ENCODE data around the gene PANK4.
"Not testable (repeated sequence)": the region's sequence is repeated elsewhere in the genome, so short reads cannot be mapped to it uniquely, and the experiment has no call there.

Gene PANK4

DNA sequence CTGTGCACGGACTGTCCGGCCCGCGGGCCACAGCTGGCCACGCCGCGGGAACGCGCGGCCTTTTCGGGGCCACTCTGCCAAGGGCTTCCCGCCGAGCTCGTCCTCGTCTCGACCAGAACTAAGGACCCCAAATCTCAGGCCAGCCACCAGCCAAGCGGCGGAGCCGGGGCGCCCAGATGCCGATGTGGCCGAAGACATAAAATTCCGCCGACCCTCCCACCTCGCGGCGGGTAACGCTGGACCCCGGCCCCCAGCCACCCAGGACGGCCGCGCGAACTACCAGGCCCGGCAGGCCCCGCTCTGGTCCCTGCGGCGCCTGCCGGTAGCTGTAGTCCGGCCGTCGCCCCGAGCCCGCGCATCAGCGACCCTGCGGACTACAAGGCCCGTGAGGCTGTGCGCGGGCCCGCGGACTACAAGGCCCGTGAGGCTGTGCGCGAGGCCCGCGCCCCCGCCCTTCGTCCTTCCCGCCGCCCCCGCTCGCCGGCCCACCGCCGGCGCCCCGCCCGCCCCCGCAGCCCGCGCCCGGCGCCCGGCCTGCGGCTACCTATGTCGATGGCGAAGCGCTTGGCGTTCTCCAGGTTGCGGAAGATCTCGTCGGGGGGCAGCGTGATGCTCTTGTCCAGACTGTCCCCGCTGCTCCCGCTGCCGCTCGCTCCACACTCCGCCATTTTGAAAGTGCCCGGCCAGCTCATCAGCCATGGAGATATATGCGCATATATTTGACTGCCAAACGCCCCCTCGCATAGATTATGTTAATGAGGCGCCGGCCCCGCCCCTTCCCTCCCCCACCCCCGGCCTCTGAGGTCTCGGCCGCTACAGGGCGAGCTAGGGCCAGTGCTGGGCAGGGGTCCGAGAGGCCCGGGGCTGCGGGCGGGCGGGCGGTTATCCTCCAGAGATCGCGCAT, at the start of gene PANK4:
TSS of gene PANK4 (minus strand) at position 677 of the 904 bp plus-strand sequence. CDS start at position 668, 9 bp downstream.
- in situ Hi-C loops (cut with MboI; ENCODE audit: low sequenced_read_pairs), result loop anchor here (25.0 kb wide), 1 partner anchor 339 kb away; the partner anchor contains the start of gene FAAP20

DNA sequence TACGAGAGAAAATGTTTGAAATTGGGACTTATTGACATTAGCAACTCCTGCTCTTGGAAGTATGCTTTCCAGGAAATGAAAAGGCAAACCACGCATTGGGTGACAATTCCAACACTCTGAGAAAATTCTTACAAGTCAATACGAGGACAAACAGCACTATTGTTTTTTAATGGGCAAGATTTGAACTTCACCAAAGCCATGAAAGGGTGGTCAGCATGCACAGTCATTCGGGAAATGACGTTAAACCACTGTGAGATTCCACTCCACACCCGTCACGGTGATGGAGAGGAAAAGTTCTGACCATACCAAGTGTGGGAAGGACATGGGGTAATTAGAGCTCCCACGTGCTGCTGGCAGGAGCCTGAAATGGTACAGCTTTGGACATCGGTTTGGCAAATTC, 48.0 kb upstream of the PANK4 start:
- in situ Hi-C loops (cut with MboI; ENCODE audit: low sequenced_read_pairs), result no loop called here

DNA sequence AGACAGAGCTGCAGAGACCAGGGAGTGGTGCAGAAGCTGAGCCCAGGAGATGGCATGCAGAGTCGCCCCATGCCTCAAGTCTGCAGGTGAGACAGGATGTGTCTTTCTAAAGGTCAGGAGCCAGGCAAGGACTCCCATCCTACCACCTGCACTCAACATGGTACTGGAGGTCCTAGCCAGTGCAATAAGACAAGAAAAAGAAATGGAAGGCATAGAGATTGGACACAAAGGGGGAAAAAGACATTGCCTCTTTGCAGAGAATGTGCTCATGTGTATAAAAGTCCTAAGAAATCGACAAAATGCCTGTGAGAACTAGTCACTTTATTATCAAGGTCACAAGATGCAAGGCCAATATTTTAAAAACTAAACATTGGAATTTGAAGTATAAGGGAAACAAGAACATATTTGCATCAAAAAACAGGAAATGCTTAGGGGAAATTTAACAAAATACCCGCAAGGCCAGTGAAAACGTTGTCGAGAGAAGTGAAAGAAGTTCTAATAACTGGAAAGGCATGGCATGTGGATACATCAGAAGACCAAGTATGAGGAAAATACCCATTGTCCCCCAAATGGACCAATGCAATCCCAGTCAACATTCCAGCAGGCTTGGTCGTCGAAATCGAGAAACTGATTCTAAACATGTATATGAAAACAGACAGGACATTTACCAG, 47.0 kb upstream of the PANK4 start:
- in situ Hi-C loops (cut with MboI; ENCODE audit: low sequenced_read_pairs), result no loop called here

DNA sequence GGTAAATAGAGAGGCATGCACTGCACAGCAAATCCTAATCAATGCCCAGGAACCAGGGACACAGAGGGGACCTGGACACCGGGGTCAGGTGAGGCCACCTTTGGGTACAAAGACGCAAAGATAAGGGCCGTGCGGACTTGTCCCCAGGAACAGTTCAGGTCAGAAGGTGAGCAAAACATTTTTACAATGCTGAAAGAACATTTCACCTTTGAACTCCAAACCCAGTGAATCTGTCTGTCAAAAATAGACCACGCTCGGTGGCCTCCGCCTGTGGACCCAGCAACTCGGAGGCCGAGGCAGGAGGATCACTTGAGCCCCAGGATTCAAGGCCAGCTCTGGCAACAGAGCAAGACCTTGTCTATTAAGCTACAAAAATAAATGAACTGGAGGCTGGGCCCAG, 45.0 kb upstream of the PANK4 start:
- in situ Hi-C loops (cut with MboI; ENCODE audit: low sequenced_read_pairs), result no loop called here

DNA sequence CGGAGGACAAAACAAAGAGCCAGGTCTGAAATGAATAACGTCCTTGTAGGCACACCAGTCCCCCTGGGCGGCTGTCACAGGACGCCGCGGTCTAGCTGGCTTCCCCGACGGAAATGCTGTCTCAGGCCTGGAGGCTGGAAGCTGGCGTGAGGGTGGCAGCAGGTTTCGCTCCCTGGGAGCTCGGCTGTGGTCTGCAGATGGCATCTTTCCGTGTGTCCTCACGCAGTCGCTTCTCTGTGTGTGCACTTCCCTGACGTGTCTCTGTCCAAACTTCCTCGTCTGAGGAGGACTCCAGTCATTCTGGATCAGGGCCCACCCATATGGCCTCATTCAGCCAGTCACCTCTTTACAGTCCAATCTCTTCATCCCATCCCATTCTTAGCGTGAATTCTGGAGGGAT, 43.9 kb upstream of the PANK4 start:
- in situ Hi-C loops (cut with MboI; ENCODE audit: low sequenced_read_pairs), result no loop called here

DNA sequence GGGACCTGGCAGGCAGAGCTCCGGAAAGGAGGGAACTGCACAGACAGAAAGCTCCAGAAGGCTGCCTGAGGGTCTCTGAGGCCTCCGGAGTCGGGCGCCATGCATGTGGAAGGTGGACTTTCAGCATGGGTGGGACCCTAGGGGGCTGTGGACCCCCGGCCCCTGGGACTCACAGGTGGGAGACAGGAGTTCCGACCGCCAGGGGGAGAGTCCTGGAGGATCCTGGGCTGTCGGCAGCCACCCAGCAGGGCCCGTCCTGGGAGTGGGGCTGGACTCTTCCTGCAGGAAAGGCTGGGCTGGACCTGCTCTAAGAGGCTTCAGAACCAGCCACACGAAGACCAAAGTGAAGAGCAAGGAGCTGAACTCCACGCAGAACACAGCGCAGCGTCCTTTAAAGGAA, 43.3 kb upstream of the PANK4 start:
- in situ Hi-C loops (cut with MboI; ENCODE audit: low sequenced_read_pairs), result not testable (repeated sequence)

DNA sequence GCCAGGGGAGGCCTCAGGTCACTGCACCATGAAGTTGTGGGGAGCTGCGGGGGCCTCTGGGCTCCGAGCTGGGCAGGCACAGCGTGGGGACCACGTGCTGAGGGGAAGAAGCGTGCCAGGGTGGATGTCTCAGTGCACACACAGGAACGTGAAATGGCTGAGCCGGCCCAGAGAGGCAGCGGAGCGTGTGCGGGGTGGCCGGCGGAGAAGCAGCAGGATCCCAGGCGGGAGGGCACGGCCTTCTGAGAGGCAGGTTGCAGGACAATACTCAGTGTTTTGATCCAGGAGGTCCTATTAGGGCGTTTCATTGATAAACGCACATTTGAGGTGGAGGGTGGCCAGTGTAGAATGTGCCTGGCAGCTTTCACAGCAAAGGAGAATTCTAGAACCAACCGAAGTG, 42.7 kb upstream of the PANK4 start:
- in situ Hi-C loops (cut with MboI; ENCODE audit: low sequenced_read_pairs), result no loop called here

- in situ Hi-C loops (cut with MboI; ENCODE audit: low sequenced_read_pairs), result not testable (repeated sequence)
Measured at GRCh38 chr1:2568187-2568816, 41.9 kb upstream of the PANK4 start.

- in situ Hi-C loops (cut with MboI; ENCODE audit: low sequenced_read_pairs), result no loop called here
Measured at GRCh38 chr1:2567083-2567679, 40.8 kb upstream of the PANK4 start.

- in situ Hi-C loops (cut with MboI; ENCODE audit: low sequenced_read_pairs), result no loop called here
Measured at GRCh38 chr1:2566101-2567045, 40.0 kb upstream of the PANK4 start.

- in situ Hi-C loops (cut with MboI; ENCODE audit: low sequenced_read_pairs), result no loop called here
Measured at GRCh38 chr1:2564815-2565374, 38.5 kb upstream of the PANK4 start.

DNA sequence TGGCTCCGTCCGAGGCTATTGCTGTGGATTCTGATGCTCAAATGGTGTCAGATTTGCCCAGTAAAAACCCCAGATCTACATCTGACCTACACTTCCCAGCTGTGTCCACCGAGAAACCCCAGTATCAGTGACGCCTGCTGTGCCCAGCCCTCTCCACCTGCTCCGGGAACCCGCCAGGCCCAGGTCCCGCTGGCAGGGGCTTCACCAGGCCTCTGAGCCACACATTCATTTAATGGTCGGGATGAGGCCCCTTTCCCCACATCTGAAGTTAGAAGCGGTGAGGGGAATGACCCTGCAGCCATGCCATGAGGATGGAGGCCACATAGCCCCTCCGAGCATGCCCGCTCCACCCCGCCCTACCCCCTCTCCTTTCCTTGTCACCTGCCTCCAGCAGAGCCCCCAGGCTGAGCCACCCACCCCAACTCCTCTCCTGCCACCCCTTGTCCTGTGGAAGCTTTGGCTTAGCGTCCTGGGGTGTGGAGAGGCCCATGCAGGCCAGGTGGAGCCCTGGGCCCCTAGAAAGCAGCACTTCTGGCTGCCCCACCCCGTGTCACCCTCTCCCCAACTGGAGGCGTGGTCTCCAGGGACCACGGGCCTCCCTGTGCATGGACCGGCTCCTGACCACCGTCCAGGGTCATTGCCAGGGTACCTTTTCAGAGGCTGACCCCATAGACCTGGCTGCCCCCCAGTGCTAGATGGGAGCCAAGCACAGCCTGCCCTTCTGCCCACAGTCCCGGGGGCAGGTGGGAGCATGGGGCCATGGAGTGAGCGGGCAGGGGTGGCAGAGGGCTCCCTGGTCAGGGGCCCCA, 37.8 kb upstream of the PANK4 start:
- in situ Hi-C loops (cut with MboI; ENCODE audit: low sequenced_read_pairs), result no loop called here

- in situ Hi-C loops (cut with MboI; ENCODE audit: low sequenced_read_pairs), result no loop called here
Measured at GRCh38 chr1:2563205-2563604, 36.8 kb upstream of the PANK4 start.

GRCh38 chr1:2561898-2562895, 35.8 kb upstream of the PANK4 start:
- in situ Hi-C loops (cut with MboI; ENCODE audit: low sequenced_read_pairs), result no loop called here

DNA sequence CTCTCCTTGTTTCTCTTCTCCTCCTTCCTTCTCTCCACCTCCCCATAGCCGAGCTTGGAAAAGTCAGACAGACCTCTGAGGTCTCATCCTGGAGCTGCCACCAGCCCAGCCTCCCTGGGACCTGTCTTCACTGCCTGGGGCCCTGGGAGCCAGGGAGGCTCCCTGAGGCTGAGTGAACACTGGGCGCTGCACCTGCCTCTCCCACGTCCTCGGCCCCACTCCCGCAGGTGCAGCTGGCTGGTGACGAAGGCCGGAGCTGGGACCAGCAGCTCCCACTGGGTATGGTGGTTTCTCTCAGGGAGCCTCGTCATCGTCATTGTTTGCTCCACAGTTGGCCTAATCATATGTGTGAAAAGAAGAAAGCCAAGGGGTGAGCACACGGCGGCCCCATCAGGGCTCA, 35.0 kb upstream of the PANK4 start:
- in situ Hi-C loops (cut with MboI; ENCODE audit: low sequenced_read_pairs), result no loop called here

DNA sequence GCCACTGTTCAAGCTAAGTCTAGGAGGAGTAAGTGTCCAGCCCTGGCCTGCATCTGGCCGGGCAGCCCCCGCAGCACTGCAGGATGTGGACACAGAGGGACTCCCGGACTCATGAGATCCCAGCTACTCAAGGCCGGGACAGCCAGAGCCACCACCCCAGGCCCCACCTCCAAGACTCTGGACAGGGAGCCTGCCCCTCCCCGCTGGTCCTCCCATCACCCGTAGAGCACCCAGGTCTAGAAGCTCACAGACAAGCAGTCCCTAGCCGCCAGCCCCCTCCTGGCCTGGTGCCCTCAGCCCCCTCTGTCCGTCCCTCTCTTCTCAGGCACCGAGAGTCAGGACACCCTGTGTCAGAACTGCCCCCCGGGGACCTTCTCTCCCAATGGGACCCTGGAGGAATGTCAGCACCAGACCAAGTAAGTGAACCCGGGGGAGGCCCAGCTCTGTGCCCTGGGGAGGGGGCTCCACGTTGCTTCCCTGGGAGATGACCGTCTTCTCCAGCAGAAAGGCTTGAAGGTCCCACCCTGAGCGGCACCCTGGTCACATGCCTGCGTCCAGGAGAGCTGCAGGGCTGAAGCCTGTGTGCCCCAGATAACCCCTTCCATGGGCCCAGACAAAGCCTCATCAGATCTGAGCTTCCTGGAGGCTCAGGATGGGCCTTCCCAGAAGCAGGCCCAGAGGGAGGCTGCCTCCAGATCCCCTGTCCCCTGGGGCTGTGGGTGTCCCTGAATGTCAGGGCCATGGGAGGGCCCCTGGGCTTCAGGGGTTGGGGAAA, 34.1 kb upstream of the PANK4 start:
- in situ Hi-C loops (cut with MboI; ENCODE audit: low sequenced_read_pairs), result no loop called here
